Measurements from ENCODE around the gene FOXO1.

DNA sequence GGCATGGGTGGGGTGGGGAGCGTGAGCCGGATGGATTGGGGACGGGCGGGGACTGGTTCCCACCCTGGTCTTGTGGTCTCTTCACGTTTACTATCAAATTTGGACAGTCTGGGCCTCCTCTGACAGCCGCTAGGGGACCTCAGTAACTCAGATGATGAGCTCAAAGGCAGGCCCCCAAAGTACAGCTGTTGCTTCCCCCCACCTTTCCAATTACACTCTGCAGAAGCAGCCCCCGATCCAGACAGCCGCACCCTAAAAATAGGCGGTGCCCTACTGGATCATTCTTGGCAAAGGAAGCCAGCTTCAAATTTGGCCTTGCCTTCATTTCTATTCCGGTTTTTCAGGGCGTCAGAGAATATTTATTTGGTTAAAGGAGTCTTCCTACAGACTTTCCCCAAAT lies 1.9 kb upstream of the FOXO1 start:
- TF ChIP-seq POLR2A (IDR thresholded peaks at IDR 0.05; ENCODE audit: low read depth, low read length) (no peak), POLR2AphosphoS5 (IDR thresholded peaks at IDR 0.05; ENCODE audit: low read depth, low read length) (no peak)

Measured in GM12892 (cell line).